NCI-H2227 (cell line): ENCODE measurements around the gene KLHL40.

Experiments
- DNase-seq: peaks from one replicate; lab custom pipeline; 2025; ENCODE audit not compliant: unreplicated experiment; lab: John Stamatoyannopoulos, UW

The KLHL40 gene

DNA sequence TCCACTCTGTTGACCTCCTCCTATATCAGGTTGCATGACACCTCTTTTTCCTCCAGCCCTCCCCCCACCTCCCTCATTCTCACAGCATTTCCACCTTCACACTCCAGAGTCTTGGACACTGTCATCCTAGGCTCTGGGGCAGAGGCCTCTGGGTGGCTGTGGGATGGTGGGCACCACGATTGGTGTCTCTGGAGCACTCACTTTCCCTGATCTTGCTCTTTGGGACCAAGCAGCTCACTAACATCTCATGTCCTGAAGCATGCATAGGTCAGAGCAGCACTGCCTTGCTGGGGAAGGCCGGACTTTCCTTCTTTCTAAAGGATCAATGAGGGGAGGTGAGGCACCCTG lies 16.9 kb upstream of the KLHL40 start:
- DNase-seq = no peak

DNA sequence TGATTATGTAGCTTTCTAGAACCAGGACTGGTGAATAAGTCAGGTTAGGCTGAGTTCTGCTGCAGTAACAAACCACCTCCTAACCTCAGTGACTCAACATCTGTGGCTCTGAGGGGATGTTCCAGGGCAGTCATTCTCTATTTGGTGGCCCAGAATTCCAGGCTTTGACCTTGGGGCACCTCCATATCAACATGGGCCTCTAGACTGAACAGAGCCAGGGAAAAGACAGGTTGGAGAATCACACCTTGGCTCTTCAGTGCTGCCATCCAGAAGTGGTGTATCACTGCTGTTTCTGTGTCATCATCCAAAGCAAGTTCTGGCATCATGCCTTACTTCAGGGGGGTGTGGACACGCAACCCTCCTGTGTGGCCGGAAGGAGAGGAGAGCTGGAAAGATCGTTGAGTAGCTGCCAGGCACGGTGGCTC lies 16.5 kb upstream of the KLHL40 start:
- DNase-seq = no peak

DNA sequence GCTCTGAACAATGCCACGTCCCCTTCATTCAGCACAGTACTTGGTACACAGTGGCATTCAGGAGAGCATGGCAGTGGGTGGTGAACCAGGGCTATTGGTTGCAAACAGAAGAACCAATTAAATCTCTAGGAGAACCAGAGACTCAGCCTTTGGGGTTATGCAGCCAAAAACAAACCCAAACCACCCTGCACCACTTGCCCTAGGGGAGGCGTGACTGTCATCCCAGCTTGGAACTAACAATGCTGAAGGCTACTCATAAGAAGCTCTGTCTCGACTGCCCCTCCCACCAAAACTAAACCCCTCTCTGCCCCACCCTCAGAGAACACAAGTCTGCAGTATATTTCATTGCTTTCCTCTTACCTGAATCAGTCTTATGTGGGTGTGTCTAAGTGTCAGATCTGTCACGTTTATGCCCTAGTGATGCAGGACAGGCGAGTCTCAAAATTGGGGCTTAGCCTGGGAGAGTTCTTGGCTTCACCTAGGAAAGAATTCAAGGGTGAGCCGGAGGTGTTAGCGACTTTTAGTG lies 15.2 kb upstream of the KLHL40 start:
- DNase-seq = no peak

DNA sequence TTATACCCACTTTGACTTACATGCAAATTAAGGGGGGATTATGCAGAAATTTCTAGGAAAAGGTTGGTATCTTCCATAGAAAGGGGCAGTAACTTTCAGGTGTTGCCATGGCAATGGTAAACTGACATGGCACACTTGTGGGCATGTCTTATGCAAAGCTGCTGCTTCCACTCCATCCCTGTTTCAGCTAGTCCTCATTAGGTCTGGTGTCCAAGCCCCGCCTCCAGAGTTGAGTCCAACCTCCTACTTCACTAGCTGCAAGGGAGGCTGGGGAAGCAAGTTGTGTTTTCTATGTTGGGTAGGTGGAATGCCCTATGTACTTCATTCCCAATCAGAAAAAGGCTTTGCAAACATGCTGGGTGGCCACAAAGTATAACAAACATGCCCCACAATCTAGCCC lies 14.7 kb upstream of the KLHL40 start:
- DNase-seq = no peak

DNA sequence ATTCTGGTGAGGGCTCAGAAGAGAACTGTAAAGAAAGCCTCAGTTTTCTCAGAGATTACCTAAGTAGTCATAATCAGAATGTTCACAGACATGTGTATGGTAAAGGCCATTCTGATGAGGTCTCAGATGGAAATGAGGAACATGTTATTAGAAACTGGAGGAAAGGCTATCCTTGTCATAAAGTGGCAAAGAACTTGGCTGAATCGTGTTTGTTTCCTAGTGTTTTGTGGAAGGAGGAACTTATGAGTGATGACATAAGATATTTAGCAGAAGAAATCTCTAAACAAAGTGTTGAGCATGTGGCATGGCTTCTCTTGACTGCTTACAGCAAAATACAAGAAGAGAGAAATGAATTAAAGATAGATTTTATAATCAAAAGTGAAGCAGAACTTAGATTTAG lies 12.8 kb upstream of the KLHL40 start:
- DNase-seq = no peak

DNA sequence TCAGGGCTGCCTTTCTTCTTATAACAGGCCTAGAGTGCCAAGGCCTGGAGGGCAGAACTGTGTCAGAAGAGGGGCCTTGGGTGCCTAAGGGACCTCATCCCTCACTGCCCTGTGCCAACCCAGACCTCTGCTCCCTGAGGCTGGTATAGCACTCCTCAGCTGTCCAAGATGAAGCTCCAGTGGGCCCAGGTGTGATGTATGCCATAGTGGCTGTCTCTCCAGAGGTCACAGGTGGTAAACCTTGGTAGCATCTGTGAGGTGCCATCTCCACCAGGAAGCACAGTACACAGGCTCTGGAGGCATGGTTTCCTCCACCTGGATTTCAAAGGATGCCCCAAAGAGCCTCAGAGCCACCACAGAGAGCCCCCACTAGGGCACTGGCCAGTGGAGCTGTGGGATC lies 12.3 kb upstream of the KLHL40 start:
- DNase-seq = no peak

DNA sequence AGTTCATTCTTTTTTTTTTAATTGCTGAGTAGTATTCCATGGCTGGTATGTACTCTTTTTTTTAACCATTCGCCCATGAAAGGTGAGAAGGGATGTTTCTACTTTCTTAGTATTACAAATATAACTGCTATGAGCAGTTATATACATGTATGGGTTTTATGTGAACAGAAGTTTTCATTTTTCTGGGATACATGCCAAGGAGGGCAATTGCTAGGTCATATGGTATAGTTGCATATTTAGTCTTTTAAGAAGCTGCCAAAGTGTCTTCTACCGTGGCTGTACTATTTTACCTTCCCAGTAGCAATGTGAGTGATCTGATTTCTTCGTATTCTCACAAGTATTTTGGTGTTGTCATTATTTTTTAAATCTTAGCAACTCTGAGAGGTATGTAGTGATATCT lies 11.2 kb upstream of the KLHL40 start:
- no peak for DNase-seq

DNA sequence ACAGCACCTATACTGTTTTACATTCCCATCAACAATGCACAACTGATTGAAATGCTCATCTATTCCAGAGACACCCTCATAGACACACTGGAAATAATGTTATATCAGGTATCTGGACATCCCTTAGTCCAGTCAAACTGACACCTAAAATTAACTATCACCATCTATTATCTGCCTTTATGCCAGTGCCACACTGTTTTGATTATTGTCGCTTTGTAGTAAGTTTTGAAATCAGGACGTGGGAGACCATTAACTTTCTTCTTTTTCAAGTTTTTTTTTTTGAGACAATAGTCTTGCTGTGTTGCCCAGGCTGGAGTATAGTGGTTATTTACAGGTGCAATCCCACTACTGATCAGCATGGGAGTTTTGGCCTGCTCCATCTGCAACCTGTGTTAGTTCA lies 9.4 kb upstream of the KLHL40 start:
- DNase-seq = no peak

DNA sequence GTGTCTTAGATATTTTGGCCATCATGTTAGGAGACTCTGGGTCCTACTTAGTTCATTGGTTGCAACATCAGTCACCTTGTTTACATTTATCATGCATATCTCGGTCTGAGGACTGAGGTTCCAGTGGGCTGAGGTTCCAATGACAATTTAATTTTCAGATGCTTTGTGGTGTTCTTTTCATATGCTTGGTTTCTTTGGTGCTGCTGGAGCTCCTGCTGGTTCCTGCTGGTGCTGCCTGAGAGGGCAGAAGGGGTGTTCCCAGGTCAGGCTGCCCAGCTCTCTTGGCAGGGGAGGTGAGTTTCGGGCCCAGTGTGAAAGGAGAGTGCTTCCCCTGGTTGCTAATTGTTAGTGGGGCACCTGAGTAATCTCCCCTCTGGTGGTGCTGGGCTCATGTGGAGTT lies 6.9 kb upstream of the KLHL40 start:
- DNase-seq = no peak

DNA sequence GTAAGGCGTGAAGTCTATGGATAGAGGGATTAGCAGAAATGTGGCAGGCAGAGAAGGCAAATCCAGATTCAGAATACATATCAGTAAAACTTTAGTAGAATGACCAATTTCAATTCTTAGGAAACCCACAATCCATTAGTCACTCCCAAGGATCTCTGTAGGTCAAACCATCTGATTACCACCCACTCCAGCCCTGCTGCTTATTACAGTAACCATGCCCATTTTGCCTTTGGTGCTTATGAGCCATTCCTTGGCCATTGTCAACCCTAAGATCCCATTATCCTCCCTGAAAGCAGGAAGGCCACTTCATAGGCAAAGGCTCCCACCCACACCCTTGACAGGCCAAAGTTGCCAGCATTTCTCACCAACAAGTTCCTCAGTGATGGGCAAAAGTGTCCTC lies 5.1 kb upstream of the KLHL40 start:
- no peak for DNase-seq

DNA sequence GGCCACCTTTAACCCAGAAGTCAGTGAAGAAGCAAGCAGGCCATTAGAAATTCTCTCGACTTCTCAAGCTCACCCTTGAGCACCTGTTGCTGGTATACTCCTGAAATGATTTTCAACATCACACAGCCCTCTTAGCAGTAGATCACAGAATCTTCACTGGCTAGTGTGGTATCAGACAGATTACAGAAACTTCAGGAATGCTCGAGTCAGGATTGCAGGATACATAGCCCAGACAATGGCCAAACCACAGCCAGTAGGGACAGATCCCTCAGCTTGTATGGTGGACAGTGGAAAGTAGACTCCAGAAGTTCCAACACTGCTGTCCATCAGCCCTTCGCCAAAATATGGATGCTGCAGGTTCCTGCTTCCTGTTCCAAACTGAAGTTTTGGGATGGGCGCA lies 4.5 kb upstream of the KLHL40 start:
- no peak for DNase-seq

DNA sequence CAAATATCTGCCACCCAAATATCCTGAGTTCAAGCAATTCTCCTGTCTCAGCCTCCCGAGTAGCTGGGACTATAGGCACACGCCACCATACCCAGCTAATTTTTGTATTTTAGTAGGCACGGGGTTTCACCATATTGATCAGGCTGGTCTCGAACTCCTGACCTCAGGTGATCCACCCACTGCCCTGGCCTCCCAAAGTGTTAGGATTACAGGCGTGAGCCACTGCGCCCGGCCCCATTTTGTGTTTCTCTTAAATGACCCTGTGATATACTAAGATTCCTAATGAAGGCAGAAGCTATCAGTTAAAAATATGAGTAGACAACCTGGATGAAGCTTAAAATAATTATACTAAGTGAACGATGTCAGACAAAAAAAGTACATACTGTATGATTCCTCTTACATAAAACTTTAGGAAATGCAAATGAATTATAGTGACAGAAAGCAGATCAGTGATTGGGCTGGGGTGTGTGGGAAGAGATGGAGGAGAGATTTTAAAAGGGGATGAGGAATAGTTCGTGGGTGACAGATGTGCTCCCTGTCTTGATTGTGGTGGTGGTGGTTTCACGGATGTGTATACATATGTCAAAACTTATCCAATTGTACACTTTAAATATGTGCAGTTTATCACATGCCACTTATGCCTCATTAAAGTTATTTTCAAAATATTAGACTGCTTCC lies 3.8 kb upstream of the KLHL40 start:
- no peak for DNase-seq

DNA sequence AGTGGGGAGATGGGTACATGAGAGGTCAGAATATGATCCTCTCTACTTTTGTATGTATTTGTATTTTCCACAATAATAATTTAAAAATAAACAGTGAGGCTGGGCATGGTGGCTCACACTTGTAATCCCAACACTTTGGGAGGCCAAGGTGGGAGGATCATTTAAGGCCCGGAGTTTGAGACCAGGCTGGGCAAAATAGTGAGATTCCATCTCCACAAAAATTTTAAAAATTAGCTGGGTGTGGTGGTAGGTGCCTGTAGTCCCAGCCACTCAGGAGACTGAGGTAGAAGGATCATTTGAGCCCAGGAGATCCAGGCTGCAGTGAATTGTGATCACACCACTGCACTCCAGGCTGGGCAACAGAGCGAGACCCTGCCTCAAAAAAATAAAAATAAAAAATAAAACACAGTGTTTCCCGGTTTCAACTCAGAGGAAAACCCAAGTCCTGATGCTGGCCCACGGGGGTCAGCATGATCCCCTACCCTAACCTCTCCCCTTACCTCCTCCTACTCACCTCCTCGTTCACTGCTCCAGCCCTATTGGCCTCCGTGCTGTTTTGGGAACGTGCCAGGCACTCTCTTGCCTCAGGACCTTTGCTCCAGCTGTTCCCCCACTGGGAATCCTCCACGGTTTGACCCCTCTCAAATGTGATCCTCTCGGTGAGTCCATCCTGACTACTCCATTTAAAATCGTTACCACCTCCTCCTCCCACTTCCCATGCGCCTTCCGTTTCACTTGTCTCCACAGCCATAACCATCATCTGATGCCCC lies 2.9 kb upstream of the KLHL40 start:
- no peak for DNase-seq

DNA sequence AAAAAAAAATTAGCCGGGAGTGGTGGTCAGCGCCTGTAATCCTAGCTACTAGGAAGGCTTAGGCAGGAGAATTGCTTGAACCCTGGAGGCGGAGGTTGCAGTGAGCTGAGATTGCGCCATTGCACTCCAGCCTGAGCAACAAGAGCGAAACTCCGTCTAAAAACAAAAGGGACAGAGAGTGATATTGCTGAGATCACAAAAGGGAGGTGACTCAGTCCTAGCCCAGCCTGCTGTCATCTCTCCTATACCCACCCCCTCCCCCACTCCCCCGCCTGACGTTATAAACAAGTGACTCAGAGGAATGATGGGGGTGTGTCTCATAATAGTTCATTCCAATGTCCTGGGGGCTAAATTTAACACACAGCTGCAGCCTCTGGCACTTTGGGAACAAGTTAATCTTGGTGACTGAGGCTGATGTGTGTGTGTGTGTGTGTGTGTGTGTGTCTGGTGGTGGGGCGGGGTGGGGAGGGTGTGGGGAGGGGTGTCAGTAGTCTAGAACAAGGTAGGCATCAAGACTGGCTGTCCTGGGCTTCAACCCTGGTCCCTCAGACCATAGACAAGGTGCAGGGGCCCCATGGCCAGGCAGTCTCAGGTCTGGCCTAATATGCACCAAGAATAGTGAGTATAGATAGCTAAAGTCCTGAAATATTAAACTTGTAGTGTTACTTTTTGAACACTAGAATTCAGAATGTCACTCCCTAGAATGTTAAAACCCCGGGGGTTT lies 1.3 kb upstream of the KLHL40 start:
- no peak for DNase-seq

DNA sequence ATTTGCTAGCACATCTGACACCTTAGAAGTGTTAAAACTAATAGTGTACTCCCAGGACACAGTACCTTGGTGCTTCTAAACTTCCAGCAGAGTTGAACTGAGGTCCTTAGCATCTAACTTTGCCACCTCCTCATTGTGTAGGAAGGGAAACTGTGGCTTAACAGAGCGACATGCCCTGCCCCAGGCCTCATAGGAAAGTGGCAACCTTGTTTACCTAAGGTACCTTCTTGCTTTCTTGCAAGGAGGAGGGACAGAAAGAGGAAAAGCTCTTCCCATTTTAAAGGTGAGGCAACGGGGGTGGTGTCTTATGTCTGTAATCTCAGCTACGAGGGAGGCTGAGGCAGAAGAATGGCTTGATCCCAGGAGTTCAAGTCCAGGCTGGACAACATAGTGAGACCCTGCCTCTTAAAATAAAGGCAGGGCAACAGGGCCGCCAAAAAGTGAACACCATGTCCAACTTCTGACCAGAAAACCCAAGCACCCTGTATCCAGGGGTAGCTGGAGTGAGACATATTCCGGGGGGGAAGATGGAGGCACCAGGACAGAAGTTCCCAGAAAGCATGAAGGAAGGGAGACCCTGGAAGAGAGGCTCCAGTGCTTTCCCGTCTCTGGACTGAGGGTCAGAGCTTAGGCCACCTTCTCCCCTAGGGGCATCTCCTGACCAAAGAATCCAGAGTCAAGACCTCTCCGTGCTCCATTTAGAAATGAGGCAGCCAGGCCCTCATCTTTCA lies 540 bp upstream of the KLHL40 start:
- no peak for DNase-seq

DNA sequence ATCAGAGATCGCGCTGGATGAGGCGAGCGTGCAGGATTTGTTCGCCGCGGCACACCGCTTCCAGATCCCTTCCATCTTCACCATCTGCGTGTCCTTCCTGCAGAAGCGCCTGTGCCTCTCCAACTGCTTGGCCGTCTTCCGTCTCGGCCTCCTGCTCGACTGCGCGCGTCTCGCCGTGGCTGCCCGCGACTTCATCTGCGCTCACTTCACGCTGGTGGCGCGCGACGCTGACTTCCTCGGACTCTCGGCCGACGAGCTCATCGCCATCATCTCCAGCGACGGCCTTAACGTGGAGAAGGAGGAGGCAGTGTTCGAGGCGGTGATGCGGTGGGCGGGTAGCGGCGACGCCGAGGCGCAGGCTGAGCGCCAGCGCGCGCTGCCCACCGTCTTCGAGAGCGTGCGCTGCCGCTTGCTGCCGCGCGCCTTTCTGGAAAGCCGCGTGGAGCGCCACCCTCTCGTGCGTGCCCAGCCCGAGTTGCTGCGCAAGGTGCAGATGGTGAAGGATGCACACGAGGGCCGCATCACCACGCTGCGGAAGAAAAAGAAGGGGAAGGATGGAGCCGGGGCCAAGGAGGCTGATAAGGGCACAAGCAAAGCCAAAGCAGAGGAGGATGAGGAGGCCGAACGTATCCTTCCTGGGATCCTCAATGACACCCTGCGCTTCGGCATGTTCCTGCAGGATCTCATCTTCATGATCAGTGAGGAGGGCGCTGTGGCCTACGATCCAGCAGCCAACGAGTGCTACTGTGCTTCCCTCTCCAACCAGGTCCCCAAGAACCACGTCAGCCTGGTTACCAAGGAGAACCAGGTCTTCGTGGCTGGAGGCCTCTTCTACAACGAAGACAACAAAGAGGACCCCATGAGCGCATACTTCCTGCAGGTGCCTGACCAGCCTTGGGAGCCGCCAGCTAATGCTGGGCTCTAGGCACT lies 819 bp downstream of the KLHL40 start:
- DNase-seq = no peak

DNA sequence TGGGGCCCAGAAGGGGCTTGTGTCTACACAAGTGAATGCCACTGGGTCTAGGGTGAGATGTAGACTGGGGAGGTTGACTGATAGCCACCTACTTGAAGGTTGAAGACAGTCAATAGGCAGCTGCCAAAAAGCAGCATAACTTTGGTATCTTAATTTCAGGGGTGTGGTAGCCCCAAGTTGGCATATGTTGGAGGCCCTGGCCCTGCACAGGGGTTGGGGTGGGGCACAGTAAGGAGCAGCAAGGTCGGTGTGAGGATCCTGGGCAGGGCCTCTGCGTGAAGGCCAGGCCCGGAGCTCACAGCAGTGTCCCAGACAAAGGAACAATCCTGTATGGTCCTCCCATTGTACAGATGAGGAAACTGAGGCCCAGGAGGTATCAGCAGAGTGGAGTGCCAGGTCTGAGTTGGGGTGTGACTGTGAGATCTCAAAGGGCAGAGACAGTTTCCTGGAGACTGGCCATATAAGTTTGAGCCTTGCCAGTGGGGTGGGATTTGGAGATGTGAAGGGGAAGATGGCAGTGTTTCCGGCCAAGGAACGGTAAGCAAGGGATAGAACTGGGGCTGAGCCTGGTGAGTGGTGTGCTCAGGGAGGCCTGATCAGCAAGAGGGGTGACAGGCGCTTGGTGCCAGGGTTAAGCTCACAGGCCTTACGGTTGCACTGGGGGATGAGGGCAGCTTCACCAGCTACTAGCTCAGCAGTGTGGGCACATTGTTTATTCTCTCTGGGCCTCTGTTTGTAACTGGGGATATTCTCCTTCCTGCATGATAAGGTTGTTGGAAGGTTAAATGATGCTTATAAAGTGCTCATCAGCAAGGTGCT lies 1.7 kb downstream of the KLHL40 start:
- no peak for DNase-seq

DNA sequence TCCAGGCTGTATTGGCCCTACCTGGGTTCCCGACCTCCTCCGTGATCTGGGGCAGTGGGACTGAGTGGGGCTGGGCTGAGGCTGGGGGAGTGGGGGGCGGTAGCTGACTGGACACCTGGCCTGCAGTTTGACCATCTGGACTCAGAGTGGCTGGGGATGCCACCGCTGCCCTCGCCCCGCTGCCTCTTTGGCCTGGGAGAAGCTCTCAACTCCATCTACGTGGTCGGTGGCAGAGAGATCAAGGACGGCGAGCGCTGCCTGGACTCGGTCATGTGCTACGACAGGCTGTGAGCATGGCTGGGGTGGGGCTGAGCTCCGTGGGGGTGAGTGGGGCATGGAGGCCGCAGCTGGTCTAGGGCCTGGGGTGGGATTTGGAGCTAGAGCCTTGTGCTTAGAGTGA lies 2.7 kb downstream of the KLHL40 start:
- no peak for DNase-seq
